ENCODE measurements around the gene TOP3B. TPM values are rescaled to one million over a fixed set of nuclear protein-coding genes. Genes with fewer than 3 reads are reported as not detected.

Gene TOP3B
- total RNA-seq, 6 experiments from 2014 or later, result 13.5 to 20.4 (median 15.6) TPM

GRCh38 chr22:21972806-21973205 lies 9.8 kb downstream of the TOP3B start:
- TF ChIP-seq CTCF (IDR thresholded peaks at IDR 0.05) (no peak), POLR2A (IDR thresholded peaks at IDR 0.05) (no peak)
- H3K9me3 ChIP-seq, result no peaks in the 10 kb centered on the region
- no peaks in the 10 kb centered on the region for H3K27me3 ChIP-seq
- H3K4me1 ChIP-seq, result no peaks in the 10 kb centered on the region
- no peak overlapping the region for H3K27ac ChIP-seq
- no peak for ATAC-seq
- no peak overlapping the region for H3K4me3 ChIP-seq
- intact Hi-C loops (cut with DNase I), result no loop called here
- H3K36me3 ChIP-seq, result peaks cover 0 to 71% (median 25%) of the 10 kb centered on the region in 4 donors
- WGBS (ENCODE audit: insufficient coverage, low coverage, low lambda C conversion rate, missing lambda C conversion rate), result 57% methylated on average over 2 of the region's 6 CpGs
- DNase-seq, result no peak

GRCh38 chr22:21972293-21972779 lies 10.3 kb downstream of the TOP3B start:
- Histone ChIP-seq H3K27ac (no peak overlapping the region), H3K9me3 (no peaks in the 10 kb centered on the region), H3K27me3 (no peaks in the 10 kb centered on the region), H3K4me3 (no peak overlapping the region), H3K4me1 (no peaks in the 10 kb centered on the region), H3K36me3 (peaks cover 0 to 76% (median 27%) of the 10 kb centered on the region in 4 donors)
- DNase-seq (peak in 1 of 3 donors; percentile 33), ATAC-seq (peak; percentile 44 to 68 (median 63))
- intact Hi-C loops (cut with DNase I), result no loop called here
- WGBS (ENCODE audit: insufficient coverage, low coverage, low lambda C conversion rate, missing lambda C conversion rate), result 16% methylated on average over 1 of the region's 7 CpGs
- no peak for TF ChIP-seq POLR2A (IDR thresholded peaks at IDR 0.05)
- peak; percentile 47 to 87 (median 82) for TF ChIP-seq CTCF (IDR thresholded peaks at IDR 0.05)

GRCh38 chr22:21971858-21972275 lies 10.7 kb downstream of the TOP3B start:
- H3K4me3 ChIP-seq, result no peak overlapping the region
- no peaks in the 10 kb centered on the region for H3K27me3 ChIP-seq
- intact Hi-C loops (cut with DNase I), result no loop called here
- ATAC-seq (no peak), DNase-seq (no peak)
- H3K36me3 ChIP-seq, result peaks cover 2 to 81% (median 29%) of the 10 kb centered on the region in 4 donors
- TF ChIP-seq CTCF (IDR thresholded peaks at IDR 0.05), result no peak
- no peak for TF ChIP-seq POLR2A (IDR thresholded peaks at IDR 0.05)
- no peaks in the 10 kb centered on the region for H3K4me1 ChIP-seq
- H3K9me3 ChIP-seq, result no peaks in the 10 kb centered on the region
- WGBS (ENCODE audit: insufficient coverage, low coverage, low lambda C conversion rate, missing lambda C conversion rate), result 68% methylated on average over 3 of the region's 7 CpGs
- no peak overlapping the region for H3K27ac ChIP-seq

GRCh38 chr22:21970800-21971617 lies 11.6 kb downstream of the TOP3B start:
- intact Hi-C loops (cut with DNase I), result no loop called here
- H3K4me1 ChIP-seq, result no peaks in the 10 kb centered on the region
- no peak overlapping the region for H3K4me3 ChIP-seq
- no peaks in the 10 kb centered on the region for H3K27me3 ChIP-seq
- WGBS (ENCODE audit: insufficient coverage, low coverage, low lambda C conversion rate, missing lambda C conversion rate), result 100% methylated on average over 10 of the region's 18 CpGs
- no peak for ATAC-seq
- peaks cover 7 to 89% (median 32%) of the 10 kb centered on the region in 4 donors for H3K36me3 ChIP-seq
- TF ChIP-seq POLR2A (IDR thresholded peaks at IDR 0.05) (no peak), CTCF (IDR thresholded peaks at IDR 0.05) (no peak)
- no peak overlapping the region for H3K27ac ChIP-seq
- no peak for DNase-seq
- H3K9me3 ChIP-seq, result no peaks in the 10 kb centered on the region

All from right lobe of liver (tissue), 6 donors.